PC-9 (cell line): ENCODE measurements around the gene SYCP2L.

Experiments
- CTCF ChIP-seq: fragments of 200-600 bp; sonication (generic); conservative IDR thresholded peaks from 2 replicates; pipeline ENCODE4 v1.6.1; 2017; ENCODE audit warnings: mixed run types, antibody characterized with exemption, mild to moderate bottlenecking, moderate library complexity
- EZH2 ChIP-seq: fragments of 200-600 bp; sonication (generic); IDR thresholded peaks from 2 replicates; pipeline ENCODE4 v1.8.0; 2017; ENCODE audit warnings: antibody characterized with exemption, low read depth

DNA sequence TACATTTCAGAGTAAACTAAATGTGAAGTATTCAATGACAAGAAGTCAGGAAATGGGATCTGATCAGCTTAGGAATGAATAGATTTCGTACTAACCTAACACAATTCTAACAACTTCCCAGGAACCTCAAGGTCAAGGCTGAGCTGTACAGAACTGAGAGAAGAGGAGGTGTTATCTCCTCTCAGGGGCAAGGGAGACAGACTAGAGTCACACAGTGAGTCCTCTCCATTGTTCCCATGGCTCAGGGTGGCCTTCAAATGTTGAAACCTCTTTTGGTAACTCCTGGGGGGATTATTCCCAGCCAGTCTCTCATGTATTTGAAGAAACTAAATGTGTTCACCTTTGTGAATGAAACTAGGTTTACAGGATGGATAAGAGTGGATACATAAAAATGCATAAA is 129.6 kb downstream of the SYCP2L start:
- TF ChIP-seq EZH2 (no peak), CTCF (no peak)
